Fibroblast of upper back skin (primary cell): ENCODE data around the gene PDE3A.
"Not testable (repeated sequence)": the region's sequence is repeated elsewhere in the genome, so short reads cannot be mapped to it uniquely, and the experiment has no call there.

Experiments used
- DNase-seq: peaks from one replicate; pipeline ENCODE4 v3.0.0-alpha.2; 2013

Gene PDE3A

GRCh38 chr12:20557096-20557495, 188.8 kb downstream of the PDE3A start:
- no peak for DNase-seq

- DNase-seq: no peak
Measured at GRCh38 chr12:20560935-20561334, 192.6 kb downstream of the PDE3A start.

GRCh38 chr12:20561871-20562270, 193.5 kb downstream of the PDE3A start:
- peak; percentile 26 for DNase-seq

GRCh38 chr12:20567413-20567812, 199.1 kb downstream of the PDE3A start:
- peak; percentile 12 for DNase-seq

GRCh38 chr12:20572451-20572850, 204.1 kb downstream of the PDE3A start:
- peak; percentile 39 for DNase-seq

- no peak for DNase-seq
Measured at GRCh38 chr12:20576528-20576927, 208.2 kb downstream of the PDE3A start.

- no peak for DNase-seq
Measured at GRCh38 chr12:20577054-20577453, 208.7 kb downstream of the PDE3A start.

GRCh38 chr12:20578142-20578541, 209.8 kb downstream of the PDE3A start:
- DNase-seq: no peak

GRCh38 chr12:20585055-20585625, 216.8 kb downstream of the PDE3A start:
- no peak for DNase-seq

GRCh38 chr12:20585913-20586312, 217.6 kb downstream of the PDE3A start:
- no peak for DNase-seq

GRCh38 chr12:20588042-20588441, 219.7 kb downstream of the PDE3A start:
- no peak for DNase-seq

- no peak for DNase-seq
Measured at GRCh38 chr12:20590570-20590969, 222.2 kb downstream of the PDE3A start.

- DNase-seq: no peak
Measured at GRCh38 chr12:20592556-20592955, 224.2 kb downstream of the PDE3A start.

GRCh38 chr12:20593611-20594010, 225.3 kb downstream of the PDE3A start:
- no peak for DNase-seq

- no peak for DNase-seq
Measured at GRCh38 chr12:20596061-20596460, 227.7 kb downstream of the PDE3A start.

GRCh38 chr12:20599757-20600156, 231.4 kb downstream of the PDE3A start:
- DNase-seq: no peak

- peak; percentile 59 for DNase-seq
Measured at GRCh38 chr12:20601668-20602280, 233.4 kb downstream of the PDE3A start.

- DNase-seq: peak; percentile 91
Measured at GRCh38 chr12:20602641-20603391, 234.5 kb downstream of the PDE3A start.

GRCh38 chr12:20604408-20605067, 236.2 kb downstream of the PDE3A start:
- peak; percentile 33 for DNase-seq

- DNase-seq: not testable (repeated sequence)
Measured at GRCh38 chr12:20615020-20615419, 246.7 kb downstream of the PDE3A start.

GRCh38 chr12:20616093-20616492, 247.8 kb downstream of the PDE3A start:
- DNase-seq: no peak

- DNase-seq: peak; percentile 54
Measured at GRCh38 chr12:20620261-20620660, 251.9 kb downstream of the PDE3A start.

- DNase-seq: peak; percentile 60
Measured at GRCh38 chr12:20624718-20625117, 256.4 kb downstream of the PDE3A start.

- DNase-seq: no peak
Measured at GRCh38 chr12:20625531-20625930, 257.2 kb downstream of the PDE3A start.
